NCI-H510A (cell line): ENCODE results near the gene CDKN2AIP.
"Not testable (repeated sequence)": the region's sequence is repeated elsewhere in the genome, so short reads cannot be mapped to it uniquely, and the experiment has no call there.

Source experiments
- DNase-seq: peaks from one replicate; lab custom pipeline; 2025; lab: John Stamatoyannopoulos, UW

Gene CDKN2AIP

DNA sequence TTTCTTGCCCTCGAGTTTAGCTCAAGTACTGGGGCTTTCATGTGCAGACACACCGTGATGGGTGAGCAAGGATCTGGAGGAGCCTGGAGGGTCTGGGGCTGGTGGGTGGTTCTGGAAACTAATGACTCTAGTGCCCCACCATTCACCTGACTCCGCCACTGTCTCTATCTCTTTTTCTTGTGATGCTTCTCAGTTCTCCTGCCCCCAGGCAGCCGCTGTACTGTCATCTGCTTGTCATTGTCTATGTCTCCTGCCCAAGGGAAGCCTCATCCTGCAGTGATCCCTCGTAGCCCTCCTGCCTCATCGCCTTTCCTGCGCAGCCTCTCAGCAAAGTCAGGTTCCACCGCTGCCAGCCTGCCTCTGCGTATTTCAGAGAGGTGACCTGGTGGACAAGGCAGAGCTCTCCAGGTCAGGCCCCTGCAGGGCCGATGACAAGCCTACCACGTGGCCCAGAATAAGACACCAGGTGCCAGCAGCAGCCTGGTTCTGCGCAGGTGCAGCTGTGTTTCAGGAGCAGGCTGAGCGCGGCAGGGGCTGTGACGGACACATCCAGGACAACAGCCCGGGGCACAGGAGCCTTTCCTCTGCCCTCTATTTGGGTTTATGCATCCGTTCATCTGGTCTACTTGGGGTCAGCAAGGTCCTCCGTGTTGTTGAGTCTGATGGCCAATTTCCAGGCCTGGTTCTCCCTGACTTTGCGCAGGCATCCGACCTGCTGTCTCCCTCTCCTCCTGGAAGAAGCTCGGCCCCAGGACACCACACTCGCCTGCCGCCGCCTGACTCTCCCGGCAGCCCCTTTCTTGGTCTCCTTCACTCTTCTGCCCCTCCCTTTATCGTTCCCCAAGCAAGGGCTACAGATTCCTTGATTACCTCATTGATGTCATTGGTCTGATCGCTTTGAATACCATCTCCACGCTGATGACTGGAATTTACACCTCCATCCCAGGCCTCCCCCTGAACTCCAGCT lies 30.9 kb upstream of the CDKN2AIP start:
- peak; percentile 2 for DNase-seq

GRCh38 chr4:183416879-183417755 lies 27.3 kb upstream of the CDKN2AIP start:
- no peak for DNase-seq

DNA sequence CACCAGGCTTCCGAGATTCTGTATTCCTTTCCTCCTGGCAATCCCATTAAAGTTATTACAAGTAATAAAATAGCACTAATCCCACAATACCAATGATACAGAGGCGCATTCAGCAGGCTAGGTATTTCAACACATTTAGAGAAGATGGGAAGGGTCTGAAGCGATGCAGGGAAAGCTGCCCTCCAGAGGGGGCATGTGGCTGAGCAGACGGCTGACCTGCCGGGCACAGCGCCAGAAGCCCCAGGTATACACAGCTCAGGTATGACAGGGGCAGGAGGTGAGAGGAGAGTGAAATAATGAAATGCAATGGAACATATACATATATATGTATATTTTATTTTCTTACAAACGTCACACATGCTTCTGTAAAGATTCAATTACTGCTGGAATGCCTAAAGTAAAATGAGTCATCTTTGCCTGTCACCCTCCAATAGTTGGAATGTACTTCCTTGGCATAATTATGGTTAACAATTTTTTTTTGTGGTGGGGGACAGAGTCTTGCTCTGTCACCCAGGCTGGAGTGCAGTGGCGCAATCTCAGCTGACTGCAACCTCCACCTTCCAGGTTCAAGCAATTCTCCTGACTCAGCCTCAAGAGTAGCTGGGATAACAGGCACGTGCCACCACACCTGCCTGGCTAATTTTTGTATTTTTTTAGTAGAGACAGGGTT lies 21.3 kb upstream of the CDKN2AIP start:
- no peak for DNase-seq

GRCh38 chr4:183424109-183424744 lies 20.2 kb upstream of the CDKN2AIP start:
- DNase-seq: no peak

DNA sequence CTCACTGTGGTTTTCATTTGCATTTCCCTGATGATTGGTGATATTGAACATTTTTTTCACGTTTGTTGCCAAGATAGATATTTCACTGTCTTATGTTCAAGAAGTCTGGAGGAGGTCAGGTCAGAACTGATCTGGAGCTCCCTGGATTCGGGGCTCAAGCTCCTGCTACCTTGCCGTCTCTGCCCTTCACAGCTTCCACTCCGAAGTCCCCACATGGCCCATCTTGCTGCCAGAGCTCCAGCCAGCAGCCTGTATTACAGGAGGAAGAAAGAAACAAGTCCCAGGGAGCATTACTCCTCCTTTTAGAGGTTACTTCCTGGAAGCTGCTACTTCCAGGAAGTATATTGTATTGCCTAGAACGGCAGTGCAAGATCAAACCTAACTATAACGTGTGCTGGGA lies 17.9 kb upstream of the CDKN2AIP start:
- no peak for DNase-seq

DNA sequence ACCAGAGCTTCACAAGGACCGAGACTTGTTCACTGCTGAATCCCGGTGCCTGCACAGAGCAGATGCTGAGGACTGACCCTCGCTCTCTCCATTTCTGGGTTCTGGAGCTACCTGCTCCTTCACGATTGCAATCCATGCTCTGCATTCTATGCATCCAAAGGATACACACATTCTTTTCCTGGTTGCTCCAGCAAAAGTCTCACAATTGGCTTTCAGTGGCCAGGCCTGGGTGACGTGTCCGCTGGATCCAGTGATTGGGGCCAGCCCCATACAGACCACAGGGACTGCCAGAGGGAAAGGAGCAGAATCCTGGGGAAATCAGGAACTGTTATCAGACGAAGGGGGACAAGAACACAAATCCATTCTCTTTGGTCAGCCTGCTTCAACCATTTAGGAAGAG lies 14.9 kb upstream of the CDKN2AIP start:
- DNase-seq: no peak

GRCh38 chr4:183430317-183430993 lies 14.0 kb upstream of the CDKN2AIP start:
- no peak for DNase-seq

GRCh38 chr4:183430994-183431347 lies 13.5 kb upstream of the CDKN2AIP start:
- no peak for DNase-seq

DNA sequence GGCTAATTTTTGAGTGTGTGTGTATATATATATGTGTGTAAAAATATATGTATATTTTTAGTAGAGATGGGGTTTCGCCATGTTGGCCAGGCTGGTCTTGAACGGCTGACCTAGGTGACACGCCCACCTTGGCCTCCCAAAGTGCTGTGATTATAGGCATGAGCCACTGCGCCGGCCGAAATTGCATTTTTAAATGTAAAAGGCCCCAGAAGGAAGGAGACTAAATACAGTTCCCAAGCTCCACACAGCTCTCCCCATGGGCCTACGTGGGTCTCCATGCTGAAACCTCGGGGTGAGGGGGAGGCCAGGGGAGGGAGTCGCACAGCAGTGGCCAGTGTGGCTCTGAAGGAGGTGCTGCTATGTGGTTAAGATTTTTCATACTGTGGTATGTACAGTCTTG lies 12.8 kb upstream of the CDKN2AIP start:
- DNase-seq: no peak

- not testable (repeated sequence) for DNase-seq
Observed at GRCh38 chr4:183433183-183433582, 11.3 kb upstream of the CDKN2AIP start.

- DNase-seq: no peak
Observed at GRCh38 chr4:183434264-183434663, 10.2 kb upstream of the CDKN2AIP start.

DNA sequence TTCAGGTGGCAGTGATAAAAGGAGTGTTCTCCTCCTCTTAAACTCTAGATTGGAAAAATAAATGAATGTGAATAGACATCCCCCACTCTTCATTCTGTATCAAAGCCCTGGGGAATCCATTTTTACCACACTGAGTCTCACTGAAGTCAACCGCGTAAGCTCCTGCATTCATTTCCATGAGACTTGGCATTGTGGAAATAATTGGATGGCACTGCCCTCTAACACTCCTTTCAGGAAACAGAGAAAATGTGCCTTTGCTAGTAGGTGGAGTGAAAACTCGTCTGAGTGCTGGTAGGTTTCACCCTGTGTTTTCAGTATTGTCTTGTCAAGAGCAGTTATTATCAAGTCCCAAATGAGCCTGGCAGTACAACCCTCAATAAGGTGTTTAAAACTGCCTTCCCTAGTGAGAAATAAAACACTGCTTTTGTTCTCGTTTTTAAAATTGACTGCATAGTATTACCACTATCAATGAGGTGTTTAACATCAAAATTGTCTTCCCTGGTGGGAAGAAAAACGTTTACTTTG lies 9.7 kb upstream of the CDKN2AIP start:
- DNase-seq: no peak

- no peak for DNase-seq
Observed at GRCh38 chr4:183435803-183436202, 8.6 kb upstream of the CDKN2AIP start.

DNA sequence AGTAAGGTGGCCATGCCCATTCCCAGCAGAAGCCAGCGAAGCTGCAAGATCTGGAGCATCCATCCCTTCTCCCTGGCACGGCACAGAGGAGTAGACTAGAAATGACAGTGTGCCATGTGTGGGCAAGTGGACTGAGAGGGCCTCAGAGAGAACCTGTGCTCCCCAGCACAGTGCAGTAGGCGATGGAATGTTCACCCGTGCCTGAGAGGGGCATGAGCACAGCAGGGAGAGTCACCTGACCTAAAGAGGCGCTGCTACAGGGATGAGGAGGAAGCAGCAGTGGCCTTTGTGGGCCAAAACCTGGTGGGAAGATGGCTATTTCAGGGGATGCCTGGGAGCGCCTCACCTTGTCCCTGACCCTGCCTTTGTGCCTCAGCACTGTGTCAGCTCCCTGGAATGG lies 8.0 kb upstream of the CDKN2AIP start:
- DNase-seq: no peak

- no peak for DNase-seq
Observed at GRCh38 chr4:183437452-183437851, 7.0 kb upstream of the CDKN2AIP start.

GRCh38 chr4:183438458-183439113 lies 5.8 kb upstream of the CDKN2AIP start:
- DNase-seq: no peak

- DNase-seq: no peak
Observed at GRCh38 chr4:183441276-183441675, 3.2 kb upstream of the CDKN2AIP start.

GRCh38 chr4:183443655-183444213 lies 702 bp upstream of the CDKN2AIP start:
- DNase-seq: peak; percentile 31

DNA sequence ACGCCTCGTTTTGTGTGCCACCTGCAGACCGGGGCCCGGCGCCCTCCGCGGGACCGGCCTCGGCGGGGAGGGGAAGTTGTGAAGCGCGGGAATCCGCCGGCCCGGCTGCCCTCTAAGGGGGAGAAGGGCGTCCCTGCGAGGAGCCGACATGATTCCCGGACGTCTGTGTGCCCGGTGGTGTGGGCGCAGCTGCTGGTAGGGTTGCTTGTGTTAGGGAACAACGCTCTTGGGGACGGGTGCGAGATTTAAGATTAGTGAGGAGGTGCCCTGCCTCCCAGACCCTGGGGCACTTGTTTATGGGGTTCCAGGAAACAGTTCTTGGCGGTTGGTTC lies 627 bp downstream of the CDKN2AIP start:
- DNase-seq: no peak

GRCh38 chr4:183447646-183448045 lies 3.2 kb downstream of the CDKN2AIP start:
- no peak for DNase-seq
